NCI-H510A (cell line): ENCODE results near the gene ASIC2.
A peak's percentile ranks its signal among the peaks of the same experiment; 100 is the strongest.
"Not testable (repeated sequence)": the region's sequence is repeated elsewhere in the genome, so short reads cannot be mapped to it uniquely, and the experiment has no call there.

Source experiments
- DNase-seq: peaks from one replicate; lab custom pipeline; 2025; lab: John Stamatoyannopoulos, UW

The ASIC2 gene

DNA sequence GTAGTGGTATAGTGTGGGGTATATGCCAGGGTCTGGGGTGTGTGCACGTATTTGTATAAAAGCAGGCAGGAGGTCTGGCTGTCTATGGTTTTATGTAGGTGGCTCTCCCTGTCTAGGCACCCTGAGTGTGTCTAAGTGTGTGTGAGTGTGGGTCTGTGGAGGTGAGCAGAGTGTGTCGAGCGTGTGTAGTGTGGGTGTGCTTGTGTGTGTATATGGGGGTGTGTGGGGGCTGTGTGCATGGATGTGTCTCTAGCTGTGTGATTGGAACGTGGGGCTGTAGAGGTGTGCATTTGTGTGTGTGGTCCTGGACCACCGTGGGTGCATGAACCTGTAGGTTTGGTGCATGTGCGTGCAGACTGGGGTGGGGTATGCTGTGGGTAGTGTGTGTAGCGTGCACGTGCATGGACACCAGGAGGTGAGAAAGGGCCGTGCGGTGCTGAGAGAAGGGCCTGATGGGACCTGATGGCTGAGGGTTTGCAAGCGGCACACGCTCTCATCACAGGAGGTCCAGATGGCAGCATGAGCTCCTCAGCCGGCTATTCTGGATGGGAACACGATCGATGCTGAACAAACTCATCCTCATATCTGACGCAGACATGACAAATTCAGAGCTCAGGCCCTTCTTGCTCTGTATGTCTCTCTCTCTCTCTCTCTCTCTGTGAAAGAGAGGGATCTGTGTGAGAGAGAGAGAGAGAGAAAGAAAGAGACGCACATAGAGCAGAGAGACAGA is 273.8 kb downstream of the ASIC2 start:
- DNase-seq = no peak

DNA sequence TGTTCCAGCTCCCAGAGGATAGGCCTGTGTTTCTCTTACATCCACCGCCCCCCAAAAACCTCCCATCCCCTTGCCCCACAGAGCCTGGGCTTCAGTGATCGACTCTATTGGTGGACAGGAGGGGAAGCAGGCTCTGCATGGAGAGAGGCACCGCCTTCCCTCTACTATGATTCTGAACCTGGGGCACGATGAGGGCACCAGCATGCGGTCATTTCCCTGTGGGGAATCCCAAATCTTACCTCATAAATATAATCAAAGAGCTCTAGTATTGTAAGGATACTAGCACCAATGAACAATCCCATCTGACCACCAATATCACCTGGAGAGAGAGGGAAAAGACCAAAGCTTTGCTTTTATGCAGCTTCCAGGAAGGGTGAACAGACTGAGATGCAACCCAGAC is 275.7 kb downstream of the ASIC2 start:
- DNase-seq = no peak

DNA sequence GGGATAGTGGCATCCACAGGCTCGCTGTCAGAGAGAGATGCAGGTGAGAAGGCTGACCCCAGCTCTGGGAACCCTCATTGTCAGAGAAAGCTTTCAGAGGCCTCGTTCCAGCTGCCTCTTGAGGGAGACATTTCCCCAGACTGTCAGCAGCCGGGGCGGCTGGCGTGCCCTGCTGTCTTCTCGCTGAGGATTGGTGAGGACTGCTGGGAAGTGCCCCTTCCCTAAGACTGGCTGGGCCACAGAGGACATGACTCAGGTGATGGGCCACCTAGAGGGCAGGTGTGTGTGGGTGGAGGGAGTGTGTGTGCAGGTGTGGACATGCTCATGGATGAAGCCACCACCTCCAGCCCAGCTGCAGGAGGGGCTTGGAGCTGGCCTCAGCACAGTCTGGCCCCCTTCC is 276.2 kb downstream of the ASIC2 start:
- no peak for DNase-seq

DNA sequence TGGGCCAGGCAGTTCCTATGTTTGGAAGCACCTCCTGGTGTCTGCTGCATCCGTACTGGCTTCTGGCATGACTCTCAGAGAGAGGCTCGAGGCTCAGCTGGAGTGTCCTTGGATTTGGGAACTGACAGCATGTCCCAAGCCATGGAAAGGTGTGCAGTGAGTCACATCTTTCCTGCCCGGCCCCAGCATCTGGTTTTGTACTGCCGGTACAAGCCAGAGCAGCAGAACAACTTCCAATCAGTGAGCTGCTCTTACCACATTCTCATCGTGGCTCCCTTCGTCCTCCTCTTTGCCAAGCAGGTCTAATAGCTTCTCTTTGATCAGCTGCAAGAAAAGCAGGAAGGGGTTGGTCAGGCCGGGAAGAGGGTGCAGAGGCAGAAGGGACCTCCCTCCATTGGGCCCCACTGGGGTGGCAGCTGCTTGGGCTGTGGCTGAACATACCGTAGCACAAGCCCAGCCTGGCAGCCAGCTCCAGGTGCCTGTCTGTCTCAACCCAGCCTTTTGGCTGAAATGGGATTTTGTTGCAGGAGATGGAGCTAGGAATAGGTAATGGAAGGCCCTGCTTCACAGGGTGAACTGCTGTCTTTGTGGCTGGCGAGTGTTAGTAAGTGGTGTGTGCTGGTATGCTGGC is 277.3 kb downstream of the ASIC2 start:
- DNase-seq = no peak

DNA sequence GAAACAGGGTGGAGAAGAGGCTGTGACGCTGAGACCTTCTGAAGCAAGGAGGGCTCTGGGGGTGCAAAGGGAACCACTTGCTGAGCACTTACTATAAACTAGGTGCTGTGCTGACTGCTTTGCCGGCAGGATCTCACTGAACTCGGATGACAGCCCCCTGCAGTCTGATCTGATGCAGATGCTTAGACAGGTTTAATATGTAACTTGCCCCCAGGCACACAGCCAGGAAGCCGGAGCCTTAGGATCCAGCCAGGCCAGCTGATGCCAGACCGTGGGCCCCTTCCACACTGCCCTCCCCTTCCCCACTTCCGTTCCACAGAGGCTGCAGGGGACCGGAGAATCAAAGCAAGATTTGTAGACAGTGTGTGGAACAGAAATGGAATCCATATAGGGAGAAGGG is 278.3 kb downstream of the ASIC2 start:
- no peak for DNase-seq

DNA sequence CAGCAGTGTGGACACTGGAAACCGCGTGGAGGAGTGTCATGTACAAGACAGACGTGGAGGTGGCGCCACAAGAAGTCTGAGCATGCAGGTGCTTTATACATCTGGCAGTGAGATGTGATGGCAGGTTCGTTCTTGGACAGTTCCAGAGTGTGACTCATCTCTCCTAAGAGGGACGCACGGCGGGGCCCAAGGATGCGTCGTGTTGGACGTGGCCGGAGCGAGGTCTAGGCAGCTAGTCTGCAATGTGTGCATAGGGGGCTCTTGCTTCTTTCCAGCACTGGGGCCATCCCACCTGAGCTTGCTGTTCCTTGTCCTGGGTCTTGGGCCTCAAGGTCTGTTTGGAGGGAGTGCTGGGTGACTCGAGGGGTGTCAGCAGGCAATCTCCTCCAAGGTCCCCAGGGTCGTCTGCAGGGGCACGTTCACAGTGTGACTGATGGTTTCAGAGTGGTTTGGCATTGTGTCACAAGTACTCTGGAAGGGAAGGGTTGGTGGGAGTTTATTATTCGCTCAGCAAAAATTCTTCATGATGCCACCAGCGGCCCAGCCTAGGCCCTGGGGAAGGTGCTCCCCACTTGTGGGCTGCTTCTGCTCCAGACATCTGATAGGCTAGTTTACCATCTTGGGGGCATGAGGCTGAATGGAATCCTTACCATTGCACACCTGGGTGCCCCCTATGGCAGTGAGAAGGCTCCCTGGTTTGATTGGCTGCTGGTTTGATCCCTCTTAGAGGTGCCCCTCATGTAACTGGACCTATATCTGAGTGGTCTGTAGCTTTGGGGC is 279.3 kb downstream of the ASIC2 start:
- DNase-seq = no peak

DNA sequence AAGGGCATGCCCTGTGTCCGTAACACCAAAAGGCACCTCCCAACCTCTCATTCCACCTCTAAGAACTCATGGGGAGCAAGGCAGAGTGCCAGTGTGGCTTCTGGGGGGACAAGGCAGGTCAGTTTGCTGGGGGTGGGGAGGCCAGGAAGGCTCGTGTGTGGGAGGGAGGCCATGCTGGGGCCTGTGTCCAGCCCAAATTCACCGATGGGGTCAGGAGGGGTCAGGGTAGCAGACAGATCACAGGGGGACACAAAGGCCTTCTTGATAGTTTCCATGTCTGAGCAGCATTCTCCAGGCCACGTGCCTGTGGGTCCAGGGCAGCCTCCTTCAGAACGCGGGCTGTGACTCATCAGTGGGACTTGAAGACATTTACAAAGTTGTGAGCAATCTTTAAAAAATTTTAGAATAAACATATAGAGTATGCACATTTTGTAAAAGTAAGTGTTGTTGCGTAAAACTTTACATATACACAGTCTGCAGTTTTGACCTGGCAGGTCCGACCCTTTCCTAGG is 280.5 kb downstream of the ASIC2 start:
- DNase-seq = no peak

DNA sequence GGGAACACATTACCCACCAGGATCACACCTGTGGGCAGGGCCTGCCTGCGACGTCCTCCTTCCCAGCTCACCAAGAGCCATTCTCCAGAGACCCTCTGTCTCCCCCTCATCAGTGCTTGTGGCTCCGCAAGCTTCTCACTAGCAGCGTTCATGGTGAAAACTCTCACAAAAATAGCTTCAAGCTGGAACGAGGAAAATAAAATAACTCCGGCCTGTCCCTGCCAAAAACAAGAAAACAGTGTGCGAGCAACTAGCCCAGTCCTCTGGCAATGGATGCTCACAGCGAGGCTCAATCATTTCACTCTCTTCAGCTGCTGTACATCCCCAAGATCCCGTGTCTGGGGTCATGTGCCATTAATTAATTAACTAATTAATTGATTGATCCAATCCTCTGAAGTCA is 283.5 kb downstream of the ASIC2 start:
- DNase-seq = no peak

DNA sequence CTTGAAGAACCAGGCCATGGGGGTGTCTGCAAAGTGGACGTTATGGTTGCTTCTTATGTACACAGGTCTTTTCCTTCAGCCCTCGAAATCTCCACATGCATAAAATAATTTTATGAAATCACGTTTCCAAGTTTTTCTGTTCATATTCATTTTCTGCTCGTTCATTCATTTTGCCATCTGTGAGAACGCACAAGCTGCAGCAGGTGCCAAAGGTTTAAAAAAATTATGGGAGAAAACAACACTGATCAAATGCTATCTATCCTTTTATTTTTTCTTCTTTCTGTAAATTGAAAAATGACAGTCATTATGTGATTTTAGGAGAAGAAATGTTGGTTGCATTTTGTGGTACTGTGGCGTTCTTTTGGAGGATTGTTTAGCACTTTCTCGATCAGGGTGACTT is 285.9 kb downstream of the ASIC2 start:
- no peak for DNase-seq

DNA sequence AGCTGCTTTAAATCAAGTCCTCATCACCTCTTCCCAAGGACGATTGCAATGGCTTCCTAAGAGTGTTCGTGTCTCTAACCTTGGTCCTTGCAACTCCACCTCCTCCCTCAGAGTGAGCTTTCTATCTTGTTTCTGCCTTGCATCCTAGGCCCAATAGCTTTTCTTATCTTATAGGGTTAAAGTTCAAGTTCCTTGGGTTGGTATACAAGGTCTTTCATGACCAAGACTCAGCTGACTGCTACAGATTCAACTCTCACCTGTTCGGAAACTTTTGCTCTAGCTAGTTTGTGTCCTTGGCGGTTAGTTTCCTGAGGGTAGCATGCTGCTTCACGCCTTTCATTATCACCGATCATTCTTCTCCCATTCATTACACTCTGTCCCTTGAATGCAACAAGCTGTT is 290.8 kb downstream of the ASIC2 start:
- DNase-seq = no peak

DNA sequence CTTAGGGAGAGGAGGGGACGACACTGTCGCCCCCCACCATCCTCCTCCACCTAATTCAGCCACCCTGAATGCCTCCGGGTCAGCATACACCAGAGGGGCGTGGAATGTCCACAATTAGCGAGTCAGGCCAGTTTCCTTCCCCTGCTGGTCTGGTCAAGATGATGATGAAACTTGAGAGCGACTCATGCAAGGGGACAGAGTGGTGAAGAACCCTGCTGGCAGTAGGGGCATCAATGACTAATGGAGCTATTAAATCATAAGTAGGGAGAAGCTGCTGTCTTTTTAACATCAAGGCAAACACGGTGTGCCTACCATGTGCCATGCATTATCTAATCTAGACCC is 294.2 kb downstream of the ASIC2 start:
- no peak for DNase-seq

DNA sequence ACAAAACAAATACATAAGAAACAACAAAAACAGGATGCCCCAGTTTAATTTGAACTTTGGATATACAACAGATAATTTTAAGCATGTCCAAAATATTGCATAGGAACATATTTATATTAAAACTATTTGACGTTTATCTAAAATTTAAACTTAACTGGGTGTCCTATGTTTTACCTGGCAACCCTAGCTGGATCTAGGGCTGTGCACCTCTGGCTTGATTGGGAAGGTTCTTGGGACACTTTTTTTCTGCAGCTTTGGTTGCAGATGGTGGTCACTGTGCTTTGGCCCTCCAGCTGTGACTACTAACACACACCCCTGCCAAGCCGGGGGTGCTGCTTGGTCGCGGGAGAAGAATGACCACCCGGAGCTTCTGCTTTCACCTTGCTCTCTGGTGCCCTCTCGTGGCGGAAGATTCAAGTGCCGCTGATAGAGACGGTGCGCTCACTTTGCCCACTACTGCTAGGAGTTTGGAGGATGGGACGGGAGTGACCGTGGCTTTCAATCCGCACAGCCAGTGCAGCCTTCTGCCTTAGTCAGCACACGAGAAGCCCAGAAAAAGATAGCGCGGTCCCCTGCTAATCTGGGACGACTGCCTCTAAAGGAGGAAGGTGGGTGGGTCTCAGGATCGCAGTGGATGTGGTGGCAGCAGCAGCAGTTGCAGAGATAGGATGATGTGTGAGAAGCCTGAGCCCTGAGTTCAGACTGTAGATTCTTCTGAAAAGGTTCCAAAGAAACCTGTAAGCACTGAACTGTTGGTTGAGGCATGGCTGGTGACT is 294.8 kb downstream of the ASIC2 start:
- peak; percentile 5 for DNase-seq

DNA sequence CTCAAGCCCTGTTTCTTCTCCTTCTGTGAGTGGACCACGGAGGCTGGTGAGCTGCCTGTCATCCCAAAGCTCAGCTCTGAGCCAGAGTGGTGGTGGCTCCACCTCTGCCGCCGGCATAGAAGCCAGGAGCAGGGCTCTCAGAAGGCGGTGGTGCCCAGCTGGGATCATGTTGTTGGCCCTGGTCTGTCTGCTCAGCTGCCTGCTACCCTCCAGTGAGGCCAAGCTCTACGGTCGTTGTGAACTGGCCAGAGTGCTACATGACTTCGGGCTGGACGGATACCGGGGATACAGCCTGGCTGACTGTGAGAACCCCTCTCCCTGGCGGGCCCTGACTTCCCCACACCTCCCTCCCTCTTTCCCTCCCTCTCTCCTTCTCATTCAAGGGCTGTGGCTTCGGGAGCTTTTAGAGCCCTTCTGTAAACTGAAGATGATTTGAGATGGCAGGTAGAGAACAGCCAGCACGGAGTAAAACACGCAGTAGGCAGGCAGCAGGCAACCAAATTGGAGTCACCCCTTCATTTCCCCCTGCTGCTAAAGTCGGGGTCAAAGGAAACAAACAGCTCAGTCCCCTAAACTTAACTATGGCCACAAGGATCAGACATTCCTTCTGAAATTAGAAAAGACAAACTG is 297.6 kb downstream of the ASIC2 start:
- DNase-seq = no peak

DNA sequence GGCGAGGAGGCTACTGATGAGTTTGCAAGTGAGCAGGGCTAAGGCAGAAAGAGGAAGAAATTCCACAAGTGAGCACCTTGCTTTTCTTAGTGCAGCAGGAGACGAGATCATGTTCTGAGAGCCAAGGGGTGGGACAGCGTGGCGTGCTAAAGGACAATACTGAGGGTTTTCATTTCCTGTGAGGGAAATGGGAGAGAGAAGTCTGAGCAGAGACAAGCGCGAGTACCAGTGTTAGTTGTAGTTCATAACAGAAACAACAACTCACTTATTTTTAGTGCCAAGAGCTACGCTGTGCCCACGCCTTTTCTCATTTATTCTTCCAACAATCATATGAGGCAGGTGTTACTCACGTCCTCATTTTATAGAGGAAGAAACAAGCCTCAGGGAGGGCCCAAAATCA is 299.1 kb downstream of the ASIC2 start:
- no peak for DNase-seq

DNA sequence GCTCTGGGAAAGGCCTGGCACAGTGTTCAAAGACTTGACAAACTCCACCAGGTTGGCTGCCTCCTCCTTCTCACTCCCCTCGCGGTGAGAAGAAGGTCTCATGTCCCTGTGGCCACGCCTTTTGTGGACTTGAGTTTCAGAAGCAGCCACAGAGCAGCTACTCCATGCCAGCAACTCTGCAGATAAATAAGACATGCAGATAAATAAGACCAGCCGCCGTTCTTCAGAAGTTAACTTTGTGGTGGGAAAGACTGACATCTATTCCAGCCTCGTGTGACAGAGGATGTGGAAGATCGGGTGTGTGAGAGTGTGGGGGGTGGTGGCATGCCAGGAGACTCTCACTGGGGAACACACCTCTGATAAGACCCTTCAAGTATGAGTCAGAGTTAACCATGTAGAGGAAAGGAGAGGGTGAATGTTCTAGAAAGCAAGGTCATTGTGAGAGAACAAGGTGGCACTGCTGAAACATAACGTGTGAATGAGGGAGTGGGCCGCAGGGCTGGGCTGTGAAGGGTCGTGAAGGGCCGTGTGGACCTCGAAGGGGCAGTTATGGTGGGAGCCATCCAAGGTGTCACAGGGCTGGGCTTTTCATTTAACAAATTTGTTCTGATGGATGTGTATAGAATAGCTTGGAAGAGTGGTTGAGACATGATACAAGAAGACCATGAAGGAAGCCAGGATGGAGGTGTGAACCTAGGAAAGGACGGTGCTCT is 300.6 kb downstream of the ASIC2 start:
- DNase-seq = no peak

DNA sequence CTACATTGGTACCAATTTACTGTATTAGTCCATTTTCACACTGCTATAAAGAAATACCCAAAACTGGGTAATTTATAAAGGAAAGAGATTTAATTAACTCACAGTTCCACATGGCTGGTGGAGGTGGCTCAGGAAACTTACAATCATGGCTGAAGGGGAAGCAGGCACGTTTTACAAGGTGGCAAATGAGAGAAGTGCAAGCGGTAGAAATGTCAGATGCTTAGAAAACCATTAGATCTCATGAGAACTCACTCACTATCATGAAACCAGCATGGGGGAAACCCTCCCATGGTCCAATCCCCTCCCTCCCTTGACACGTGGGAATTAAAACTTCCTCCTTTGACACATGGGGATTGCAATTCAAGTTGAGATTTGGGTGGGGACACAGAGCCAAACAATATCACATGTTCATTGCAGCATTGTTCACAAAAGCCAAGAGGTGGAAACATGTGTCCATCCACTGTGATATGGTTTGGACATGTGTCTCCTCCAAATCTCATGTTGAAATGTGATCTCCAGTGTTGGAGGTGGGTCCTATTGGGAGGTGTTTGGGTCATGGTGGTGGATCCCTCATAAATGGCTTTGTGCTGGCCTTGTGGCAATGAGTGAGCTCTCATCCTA is 304.5 kb downstream of the ASIC2 start:
- DNase-seq = no peak

DNA sequence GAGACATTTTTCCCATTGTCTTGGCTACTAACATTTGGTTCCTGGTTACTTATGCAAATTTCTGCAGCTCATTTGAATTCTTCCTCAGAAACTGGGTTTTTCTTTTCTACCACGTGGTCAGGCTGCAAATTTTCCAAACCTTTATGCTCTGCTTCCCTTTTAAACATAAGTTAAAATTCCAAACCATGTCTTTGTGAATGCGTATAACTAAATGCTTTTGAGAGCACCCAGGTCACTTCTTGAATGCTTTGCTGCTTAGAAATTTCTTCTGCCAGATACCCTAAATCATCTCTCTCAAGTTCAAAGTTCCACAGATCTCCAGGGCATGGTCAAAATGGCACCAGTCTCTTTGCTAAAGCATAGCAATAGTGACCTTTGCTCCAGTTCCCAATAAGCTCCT is 305.2 kb downstream of the ASIC2 start:
- DNase-seq = not testable (repeated sequence)

DNA sequence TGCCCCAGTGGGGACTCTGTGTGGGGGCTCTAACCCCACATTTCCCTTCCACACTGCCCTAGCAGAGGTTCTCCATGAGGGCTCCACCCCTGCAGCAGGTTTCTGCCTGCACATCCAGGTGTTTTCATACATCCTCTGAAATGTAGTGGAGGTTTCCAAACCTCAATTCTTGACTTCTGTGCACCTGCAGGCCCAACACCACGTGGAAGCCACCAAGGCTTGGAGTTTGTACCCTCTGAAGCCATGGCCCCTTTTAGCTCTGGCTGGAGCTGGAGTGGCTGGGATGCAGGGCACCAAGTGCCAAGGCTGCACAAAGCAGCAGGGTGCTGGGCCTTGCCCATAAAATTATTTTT is 305.7 kb downstream of the ASIC2 start:
- DNase-seq = not testable (repeated sequence)

DNA sequence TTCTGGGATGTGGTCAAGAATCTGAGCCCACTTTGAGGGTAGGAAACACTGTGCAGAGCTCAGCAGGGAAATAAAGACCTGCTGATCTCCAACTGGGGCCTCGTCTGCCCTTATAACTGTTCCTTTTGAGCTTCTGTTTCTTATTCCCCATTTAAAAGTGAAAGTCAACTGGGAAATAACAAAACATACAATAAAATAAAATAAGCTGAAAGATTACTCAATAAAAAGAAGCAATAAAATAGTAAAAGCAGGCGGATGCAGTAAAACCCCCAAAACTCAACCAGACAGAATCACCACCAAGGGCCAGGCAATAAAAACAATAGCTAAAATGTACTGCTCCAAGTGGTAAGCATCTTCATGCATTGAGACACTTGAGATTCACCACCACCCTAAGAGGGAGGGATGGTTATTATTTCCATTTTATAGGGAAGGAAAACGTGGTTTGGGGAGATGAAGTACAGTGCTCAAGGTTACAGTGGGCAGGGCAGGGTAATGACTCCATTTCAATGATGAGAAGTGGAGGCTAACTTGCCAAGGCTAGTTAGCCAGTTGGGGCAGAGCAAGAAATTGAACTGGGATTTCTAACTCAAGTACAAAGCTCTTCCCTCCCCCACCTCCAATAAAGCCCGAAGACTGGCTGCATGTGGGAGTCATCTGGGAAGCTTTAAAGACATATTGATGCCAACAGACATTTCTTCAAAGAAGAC is 307.9 kb downstream of the ASIC2 start:
- no peak for DNase-seq

DNA sequence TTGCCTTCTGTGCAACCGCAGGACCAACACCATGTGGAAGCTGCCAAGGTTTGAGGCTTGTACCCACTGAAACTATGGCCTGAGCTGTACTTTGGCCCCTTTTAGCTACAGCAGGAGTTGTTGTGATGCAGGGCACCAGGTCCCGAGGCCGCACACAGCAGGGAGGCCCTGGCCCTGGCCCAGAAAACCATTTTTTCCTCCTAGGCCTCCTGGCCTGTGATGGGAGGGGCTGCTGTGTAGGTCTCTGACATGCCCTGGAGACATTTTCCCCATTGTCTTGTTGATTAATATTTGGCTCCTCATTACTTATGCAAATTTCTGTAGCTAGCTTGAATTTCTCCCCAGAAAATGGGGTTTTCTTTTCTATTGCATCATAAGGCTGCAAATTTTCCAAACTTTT is 311.5 kb downstream of the ASIC2 start:
- not testable (repeated sequence) for DNase-seq
